ENCODE data around the gene ZNG1B. TPM values are rescaled to one million over a fixed set of nuclear protein-coding genes. Genes with fewer than 3 reads are reported as not detected.
"Not testable (repeated sequence)": the region's sequence is repeated elsewhere in the genome, so short reads cannot be mapped to it uniquely, and the experiment has no call there.

ZNG1B gene
- 6.7 TPM for total RNA-seq

DNA sequence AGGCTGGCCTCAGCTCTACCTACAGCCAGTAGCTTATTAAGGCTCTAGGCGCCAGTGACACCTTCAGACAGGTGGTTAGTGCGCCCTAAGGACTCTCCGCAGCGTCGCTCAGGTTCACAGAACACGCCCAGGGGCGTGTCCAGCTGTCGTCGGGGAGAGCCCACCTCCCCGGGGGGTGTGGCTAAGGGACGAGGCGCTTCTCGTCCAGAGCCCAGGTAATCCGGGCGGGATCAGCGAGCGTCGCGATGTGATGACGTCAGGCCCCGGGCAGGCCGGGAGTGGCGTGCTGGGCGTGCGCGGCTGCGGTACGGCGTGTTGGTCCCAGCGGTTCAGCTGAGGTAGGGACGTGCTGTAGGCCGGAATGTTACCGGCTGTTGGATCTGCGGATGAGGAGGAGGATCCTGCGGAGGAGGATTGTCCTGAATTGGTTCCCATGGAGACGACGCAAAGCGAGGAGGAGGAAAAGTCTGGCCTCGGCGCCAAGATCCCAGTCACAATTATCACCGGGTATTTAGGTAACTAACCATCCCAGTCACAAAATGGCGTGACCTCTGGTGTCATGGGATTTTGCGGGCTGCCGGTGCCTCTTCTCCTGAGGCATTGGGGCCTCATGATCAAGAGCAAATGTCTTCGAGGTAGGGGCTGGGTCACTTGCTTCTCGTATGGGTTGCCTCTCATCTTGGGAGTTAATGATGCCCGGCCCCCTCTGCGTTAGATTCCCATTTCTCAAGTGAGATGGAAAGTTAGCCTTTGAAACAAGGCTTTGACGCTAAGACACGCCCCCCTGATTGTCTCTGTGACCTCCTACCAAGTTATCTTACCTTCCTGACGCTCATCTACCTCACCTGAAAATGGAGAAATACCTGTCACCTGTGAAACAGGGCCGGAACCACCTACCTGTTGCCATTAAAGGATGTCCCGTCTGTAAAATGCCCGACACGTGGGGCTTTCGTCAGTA, at the start of gene ZNG1B:
Gene ZNG1B (plus strand): TSS at position 184 of the 958 bp plus-strand sequence. CDS start 178 bp downstream, at position 362.
- peak; percentile 1 to 5 (median 3) for DNase-seq (ENCODE audit: low read depth in 2 of 3, low spot score in 2 of 3)

DNA sequence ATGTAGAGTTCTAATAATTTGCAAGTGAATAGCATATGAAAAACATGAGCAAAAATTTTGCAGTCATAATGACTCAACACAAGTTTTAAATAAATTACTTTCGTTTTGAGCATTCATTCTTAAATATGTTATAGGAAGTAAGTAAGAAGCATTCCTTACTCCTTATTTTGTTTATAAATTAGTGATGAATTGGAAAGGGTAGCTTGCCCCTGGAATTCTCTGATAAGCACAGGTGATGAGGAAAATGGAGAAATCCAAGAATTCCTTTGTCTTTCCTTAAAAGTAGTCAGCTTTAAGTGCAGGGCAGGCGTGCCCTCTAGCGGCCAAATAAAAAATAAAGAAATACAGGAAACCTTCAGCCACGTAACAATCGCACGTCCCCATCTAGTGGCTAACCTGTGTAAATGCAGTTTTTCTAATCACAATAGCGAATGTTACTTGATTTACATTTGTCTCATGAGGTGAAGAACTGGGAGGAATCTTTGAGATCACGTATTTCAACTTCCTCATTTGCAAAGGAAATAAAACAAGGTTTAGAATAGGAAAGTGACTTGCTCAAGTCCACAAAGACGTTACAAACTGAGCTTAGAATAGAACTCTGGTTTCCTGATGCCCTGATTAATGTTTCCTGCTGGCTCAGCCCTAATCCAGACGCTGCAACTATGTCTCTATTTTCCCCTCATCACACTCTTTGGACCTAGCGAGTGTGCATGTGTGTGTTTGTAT, 47.2 kb upstream of the ZNG1B start:
- DNase-seq (ENCODE audit: low read depth in 2 of 3, low spot score in 2 of 3): peak; percentile 41 to 97 (median 86)

DNA sequence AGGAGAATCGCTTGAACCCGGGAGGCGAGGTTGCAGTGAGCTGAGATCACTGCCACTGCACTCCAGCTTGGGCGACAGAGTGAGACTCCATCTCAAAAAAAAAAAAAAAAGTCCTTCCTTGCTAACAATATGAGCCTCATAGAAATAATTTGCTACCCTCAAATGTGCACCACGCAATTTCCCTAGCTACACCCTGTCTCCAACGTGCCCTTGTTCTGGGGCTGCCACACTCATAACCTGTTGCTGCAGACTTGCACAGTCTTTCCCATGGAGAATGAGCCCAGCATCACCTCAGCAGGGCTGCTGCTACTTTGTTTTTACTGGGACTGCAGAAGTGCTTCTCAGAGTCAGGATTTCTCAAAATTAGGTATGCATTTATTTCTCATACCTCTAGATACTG, 46.4 kb upstream of the ZNG1B start:
- DNase-seq (ENCODE audit: low read depth in 2 of 3, low spot score in 2 of 3): no peak

DNA sequence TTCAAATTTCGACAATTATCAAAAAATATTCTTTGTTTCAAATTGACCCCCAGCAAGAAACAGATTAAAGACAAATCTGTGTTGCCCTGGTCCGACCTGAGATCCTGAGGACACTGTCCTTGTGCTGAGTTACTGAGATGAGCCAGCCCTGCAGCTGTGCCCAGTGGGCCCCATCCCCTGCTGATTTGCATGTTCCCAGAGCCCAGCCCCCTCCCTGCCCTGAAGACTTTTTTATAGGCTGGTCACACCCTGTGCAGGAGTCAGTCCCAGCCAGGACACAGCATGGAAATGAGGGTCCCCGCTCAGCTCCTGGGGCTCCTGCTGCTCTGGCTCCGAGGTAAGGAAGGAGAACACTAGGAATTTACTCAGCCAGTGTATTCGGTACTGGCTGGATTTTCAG, 31.4 kb upstream of the ZNG1B start:
- no peak for DNase-seq (ENCODE audit: low read depth in 2 of 3, low spot score in 2 of 3)

- peak in 2 of 3 donors; percentile 35 to 51 for DNase-seq (ENCODE audit: low read depth in 2 of 3, low spot score in 2 of 3)
Observed at GRCh38 chr2:113407446-113408099, 29.9 kb upstream of the ZNG1B start.

DNA sequence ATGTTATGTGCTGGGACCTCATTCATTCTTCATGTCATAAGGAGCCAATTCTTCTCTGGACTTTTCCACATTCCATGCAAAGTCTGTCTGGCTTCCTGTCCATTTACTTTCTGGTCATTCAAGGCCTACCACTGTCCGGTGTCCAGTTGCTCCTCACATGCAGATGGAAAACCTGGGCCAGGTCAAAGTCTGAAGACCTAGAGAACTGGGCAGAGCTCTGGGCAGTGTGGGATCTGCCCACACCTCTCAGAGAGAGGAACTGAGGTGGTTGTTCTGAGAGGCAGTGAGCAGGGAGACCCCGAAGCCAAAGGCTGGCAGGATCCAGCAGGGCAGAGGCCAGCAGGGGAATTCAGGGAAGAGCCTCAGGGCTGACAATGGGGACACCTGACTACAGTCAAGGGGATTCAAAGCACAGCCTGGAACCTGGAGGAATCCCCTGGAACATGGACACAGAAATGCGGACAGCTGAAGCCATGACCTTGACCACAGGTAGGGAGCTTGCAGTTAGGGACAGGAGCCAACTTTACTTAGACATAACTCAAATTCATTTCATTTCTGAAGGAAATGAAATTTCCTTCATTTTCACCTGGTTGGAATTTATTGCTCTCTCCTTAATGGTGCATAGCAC, 25.7 kb upstream of the ZNG1B start:
- not testable (repeated sequence) for DNase-seq (ENCODE audit: low read depth in 2 of 3, low spot score in 2 of 3)

- not testable (repeated sequence) for DNase-seq (ENCODE audit: low read depth in 2 of 3, low spot score in 2 of 3)
Observed at GRCh38 chr2:113412774-113413173, 24.7 kb upstream of the ZNG1B start.

DNA sequence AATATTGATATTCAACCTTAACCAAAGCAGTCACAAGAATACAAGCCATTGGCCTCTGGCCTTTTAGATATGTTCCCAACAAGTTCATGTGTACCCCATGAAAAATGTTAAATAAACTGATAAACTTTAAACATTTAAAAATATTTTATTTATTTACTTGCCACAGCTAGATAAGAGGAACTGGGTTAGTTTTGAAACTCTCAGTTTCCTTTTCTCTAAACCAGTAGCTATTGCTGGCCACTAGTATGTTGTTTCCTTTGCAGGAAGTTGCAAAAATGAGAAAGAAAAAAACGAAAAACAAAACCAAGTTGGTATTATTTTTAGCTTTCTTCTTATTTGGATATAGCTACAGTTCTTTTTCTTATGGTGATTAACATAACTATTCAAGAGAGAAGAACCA, 5.7 kb upstream of the ZNG1B start:
- not testable (repeated sequence) for DNase-seq (ENCODE audit: low read depth in 2 of 3, low spot score in 2 of 3)

DNA sequence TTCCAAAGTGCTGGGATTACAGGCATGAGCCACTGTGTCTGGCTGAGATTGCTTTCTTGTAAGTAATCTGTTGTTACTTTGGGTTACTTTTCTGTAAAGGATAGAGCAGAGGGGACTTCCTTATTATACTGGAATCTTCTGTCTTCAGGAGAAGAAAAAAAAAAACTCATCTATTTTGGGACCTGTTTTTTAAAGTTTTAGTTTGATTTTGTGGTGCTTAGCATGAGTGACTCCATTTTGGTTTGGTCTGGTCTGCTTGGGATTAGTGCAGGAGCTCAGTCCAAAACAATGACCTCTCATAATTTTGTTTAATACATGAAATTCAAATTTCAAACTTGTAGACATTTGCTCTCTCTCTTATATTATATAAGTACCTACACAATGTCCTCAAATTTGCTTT, 4.0 kb upstream of the ZNG1B start:
- DNase-seq (ENCODE audit: low read depth in 2 of 3, low spot score in 2 of 3): not testable (repeated sequence)

- not testable (repeated sequence) for DNase-seq (ENCODE audit: low read depth in 2 of 3, low spot score in 2 of 3)
Observed at GRCh38 chr2:113465770-113466169, 28.3 kb downstream of the ZNG1B start.

DNA sequence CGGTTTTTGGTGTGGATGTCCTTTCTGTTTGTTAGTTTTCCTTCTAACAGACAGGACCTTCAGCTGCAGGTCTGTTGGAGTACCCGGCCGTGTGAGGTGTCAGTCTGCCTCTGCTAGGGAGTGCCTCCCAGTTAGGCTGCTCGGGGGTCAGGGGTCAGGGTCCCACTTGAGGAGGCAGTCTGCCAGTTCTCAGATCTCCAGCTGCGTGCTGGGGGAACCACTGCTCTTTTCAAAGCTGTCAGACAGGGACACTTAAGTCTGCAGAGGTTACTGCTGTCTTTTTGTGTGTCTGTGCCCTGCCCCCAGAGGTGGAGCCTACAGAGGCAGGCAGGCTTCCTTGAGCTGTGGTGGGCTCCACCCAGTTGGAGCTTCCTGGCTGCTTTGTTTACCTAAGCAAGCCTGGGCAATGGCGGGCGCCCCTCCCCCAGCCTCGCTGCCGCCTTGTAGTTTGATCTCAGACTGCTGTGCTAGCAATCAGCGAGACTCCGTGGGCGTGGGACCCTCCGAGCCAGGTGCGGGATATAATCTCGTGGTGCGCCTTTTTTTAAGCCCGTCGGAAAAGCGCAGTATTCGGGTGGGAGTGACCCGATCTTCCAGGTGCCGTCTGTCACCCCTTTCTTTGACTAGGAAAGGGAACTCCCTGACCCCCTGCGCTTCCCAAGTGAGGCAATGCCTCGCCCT, 39.3 kb downstream of the ZNG1B start:
- DNase-seq (ENCODE audit: low read depth in 2 of 3, low spot score in 2 of 3): not testable (repeated sequence)

DNA sequence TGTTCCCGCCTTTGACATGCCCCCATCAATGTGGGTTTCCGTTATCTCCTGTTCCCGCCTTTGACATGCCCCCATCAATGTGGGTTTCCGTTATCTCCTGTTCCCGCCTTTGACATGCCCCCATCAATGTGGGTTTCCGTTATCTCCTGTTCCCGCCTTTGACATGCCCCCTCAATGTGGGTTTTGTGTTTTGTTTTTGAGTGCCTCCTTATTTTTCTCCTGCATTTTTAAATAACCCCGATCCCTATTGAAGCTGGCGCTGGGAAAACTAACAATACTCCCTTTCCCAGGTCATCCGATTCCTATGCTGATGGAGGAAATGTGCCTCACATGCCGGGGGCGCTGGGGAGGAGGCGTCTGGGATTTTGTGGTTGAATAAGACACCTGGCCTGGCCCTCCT, 59.0 kb downstream of the ZNG1B start:
- DNase-seq (ENCODE audit: low read depth in 2 of 3, low spot score in 2 of 3): not testable (repeated sequence)

- DNase-seq (ENCODE audit: low read depth in 2 of 3, low spot score in 2 of 3): not testable (repeated sequence)
Observed at GRCh38 chr2:113498365-113498764, 60.9 kb downstream of the ZNG1B start, which contains the start of gene FOXD4L1. TSS of gene FOXD4L1 (plus strand) at chr2:113498665. CDS start at chr2:113499257, 592 bp downstream.

- DNase-seq (ENCODE audit: low read depth in 2 of 3, low spot score in 2 of 3): not testable (repeated sequence)
Observed at GRCh38 chr2:113499019-113499885, 61.8 kb downstream of the ZNG1B start.

- not testable (repeated sequence) for DNase-seq (ENCODE audit: low read depth in 2 of 3, low spot score in 2 of 3)
Observed at GRCh38 chr2:113499886-113500722, 62.6 kb downstream of the ZNG1B start.

DNA sequence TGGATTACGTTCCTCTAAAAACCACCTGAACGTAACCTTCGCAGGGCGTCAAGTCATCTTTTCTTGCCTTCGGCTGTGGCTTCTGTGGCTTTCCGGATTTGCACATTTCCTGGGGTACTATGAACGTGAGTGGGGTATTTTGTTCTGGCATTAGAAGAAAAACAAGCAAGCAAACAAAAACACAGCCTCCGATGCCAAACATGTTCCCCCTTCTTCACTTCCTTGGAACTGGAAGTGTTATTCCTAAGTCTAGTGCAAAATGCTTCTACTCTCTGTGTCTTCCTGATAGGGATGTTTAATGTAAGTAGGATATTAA, 63.2 kb downstream of the ZNG1B start:
- peak in 1 of 3 donors; percentile 60 for DNase-seq (ENCODE audit: low read depth in 2 of 3, low spot score in 2 of 3)

DNA sequence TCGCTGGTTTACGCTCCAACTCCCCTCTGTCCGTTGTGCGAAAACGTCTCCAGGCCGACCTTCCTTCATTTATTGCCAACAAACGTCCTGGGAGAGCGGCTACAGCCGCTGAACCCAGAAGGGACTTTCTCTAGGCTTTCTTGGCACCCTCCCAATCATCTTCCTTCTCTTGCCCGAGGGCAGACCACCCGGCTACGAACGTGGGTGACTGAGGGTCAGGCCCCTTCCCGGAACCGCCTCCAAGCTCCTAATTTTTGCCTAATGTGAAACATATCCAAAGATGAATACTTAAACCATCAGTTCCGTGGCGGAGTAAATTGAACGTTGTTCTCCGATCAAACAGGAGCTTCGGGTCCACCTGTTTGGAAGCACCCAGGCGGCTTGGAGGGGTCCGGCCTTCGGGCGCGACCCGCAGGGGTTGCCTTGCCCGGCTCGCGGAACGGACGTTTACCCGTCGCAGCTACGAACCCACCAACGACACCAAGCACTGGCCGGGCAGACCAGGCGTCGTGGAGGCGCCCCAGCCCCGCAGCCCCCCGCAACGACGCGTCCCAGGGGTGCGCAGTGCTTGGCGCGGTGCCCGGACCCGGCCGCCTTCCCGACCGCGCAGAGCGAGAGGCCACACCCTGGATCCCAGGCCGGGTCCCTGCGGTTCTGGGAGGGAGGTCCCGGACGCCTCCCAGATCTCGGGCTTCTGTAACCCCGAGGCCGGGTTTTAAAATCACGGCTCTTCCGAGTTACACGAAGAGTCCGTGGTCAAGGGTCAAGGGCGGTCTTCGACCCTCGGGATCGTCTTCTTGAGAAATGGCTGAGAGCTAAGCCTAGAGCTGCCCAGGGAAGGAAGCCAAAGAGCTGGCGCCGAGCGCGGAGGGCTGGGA, 65.0 kb downstream of the ZNG1B start:
- peak in 1 of 3 donors; percentile 18 for DNase-seq (ENCODE audit: low read depth in 2 of 3, low spot score in 2 of 3)
